ENCODE measurements around the gene KDM8. TPM values are rescaled to one million over a fixed set of nuclear protein-coding genes. Genes with fewer than 3 reads are reported as not detected.

Gene KDM8
- total RNA-seq, 1 experiment from 2014 or later = 3.7 TPM

DNA sequence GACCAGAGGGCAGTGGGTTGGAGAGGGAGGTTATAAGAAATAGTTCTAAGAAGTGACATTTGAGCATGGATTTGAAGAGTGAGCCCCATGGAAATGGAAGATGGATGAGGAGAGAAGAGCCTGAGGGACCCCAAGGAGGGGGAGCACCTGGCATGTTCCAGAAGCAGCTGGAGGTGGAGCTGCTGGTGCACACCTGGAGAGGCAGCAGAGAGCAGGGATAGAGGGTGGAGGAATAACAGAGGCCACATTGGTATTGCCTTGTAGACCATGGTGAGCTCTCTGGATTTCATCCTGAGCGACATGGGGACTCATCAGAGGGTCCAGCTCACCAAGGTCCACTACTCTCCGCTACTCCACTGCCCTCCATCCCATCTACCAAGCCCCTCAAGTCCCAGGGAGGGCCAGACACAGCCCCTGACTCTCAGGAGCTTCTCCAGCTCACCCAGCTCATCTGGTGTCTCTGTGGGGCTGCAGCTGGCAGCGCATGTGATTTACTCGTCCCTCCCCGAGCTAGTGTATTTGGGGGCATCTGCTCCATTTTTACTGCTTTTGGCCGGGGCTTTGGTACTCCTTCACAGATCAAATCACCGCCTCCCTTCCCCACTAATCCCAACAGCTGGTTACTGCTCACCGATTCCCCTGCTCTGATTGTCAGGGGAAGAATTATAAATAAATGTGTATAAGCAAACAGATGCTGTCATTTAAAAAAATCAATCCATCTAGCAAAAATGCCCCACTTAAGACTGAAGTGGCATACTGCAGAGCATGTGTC lies 22.1 kb upstream of the KDM8 start:
- Mint-ChIP-seq H3K27ac (ENCODE audit: low read depth, unreplicated experiment) (no peak overlapping the region), H3K4me3 (ENCODE audit: unreplicated experiment) (no peak overlapping the region)

DNA sequence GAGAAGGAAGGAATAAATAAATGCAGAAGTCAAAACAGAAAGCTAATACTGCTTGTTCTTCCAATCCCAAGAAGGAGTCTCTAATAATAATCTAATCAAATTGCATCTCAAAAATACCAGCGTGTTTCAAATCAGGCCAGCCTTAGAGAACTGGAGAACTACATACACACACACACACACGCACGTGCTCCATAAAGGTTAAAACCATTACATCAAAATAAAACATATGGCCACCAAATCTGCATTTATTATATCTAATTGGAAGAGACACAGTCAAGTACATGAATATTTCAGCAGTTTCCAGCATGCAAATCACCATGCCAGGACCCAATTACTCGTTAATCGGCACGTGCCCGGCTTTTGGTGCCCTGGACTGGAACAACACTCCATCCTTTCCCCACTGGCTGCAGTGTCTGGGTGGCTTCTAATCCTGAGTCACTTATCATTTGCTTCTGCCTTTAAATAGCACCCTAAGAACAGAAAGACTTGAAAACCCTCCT lies 20.4 kb upstream of the KDM8 start:
- no TSS peak for BruUV-seq (replicated peaks)

More for the DNA sequence above, 22.1 kb upstream of the KDM8 start:
- no peak for DNase-seq (ENCODE audit: unreplicated experiment)
- H3K27me3 Mint-ChIP-seq (ENCODE audit: insufficient read depth, unreplicated experiment) = peaks cover 21% of the 10 kb centered on the region
- no peaks in the 10 kb centered on the region for H3K4me1 Mint-ChIP-seq (ENCODE audit: insufficient read depth, unreplicated experiment)
- no peaks in the 10 kb centered on the region for H3K9me3 Mint-ChIP-seq (ENCODE audit: unreplicated experiment)
- peaks cover 6% of the 10 kb centered on the region for H3K36me3 Mint-ChIP-seq (ENCODE audit: insufficient read depth, unreplicated experiment)
- ChIA-PET POLR2A (no interaction called here), CTCF (interaction anchor here (0.5 to 1.1 kb wide), 7 partner anchors 9 to 1903 kb away, joined by 3 to 6 read pairs (median 3); no protein-coding TSS in a partner anchor)
- intact Hi-C loops (cut with micrococcal nuclease) = no loop called here
- BruUV-seq (replicated peaks) = no TSS peak
- TF ChIP-seq, protein P1, sequence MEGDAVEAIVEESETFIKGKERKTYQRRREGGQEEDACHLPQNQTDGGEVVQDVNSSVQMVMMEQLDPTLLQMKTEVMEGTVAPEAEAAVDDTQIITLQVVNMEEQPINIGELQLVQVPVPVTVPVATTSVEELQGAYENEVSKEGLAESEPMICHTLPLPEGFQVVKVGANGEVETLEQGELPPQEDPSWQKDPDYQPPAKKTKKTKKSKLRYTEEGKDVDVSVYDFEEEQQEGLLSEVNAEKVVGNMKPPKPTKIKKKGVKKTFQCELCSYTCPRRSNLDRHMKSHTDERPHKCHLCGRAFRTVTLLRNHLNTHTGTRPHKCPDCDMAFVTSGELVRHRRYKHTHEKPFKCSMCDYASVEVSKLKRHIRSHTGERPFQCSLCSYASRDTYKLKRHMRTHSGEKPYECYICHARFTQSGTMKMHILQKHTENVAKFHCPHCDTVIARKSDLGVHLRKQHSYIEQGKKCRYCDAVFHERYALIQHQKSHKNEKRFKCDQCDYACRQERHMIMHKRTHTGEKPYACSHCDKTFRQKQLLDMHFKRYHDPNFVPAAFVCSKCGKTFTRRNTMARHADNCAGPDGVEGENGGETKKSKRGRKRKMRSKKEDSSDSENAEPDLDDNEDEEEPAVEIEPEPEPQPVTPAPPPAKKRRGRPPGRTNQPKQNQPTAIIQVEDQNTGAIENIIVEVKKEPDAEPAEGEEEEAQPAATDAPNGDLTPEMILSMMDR (IDR thresholded peaks at IDR 0.05; ENCODE audit: unreplicated experiment) = no peak

DNA sequence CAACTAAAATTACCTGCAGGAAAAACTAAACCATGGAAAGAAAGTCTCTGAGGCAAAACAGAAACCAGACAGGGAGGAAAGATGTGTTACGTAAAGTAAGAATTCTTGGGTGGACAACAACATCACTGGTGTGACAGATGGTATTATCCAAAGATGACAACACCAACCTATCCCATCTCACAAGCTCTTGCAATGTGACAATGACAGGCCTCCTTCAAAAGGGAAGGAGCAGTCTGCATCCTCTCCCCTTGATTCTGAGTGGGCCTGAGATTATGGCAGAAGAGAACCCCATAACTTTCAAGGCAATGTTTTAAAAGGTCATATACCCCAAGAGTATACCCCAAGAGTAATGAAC lies 17.6 kb upstream of the KDM8 start:
- Mint-ChIP-seq H3K27me3 (ENCODE audit: insufficient read depth, unreplicated experiment) (peaks cover 28% of the 10 kb centered on the region), H3K4me1 (ENCODE audit: insufficient read depth, unreplicated experiment) (no peaks in the 10 kb centered on the region), H3K27ac (ENCODE audit: low read depth, unreplicated experiment) (no peak overlapping the region), H3K36me3 (ENCODE audit: insufficient read depth, unreplicated experiment) (no peaks in the 10 kb centered on the region), H3K4me3 (ENCODE audit: unreplicated experiment) (no peak overlapping the region), H3K9me3 (ENCODE audit: unreplicated experiment) (no peaks in the 10 kb centered on the region)
- intact Hi-C loops (cut with micrococcal nuclease) = no loop called here
- no TSS peak for BruUV-seq (replicated peaks)
- POLR2A ChIA-PET = interaction anchor here (0.6 kb wide), 1 partner anchor 42 kb away, joined by 3 read pairs; no protein-coding TSS in a partner anchor
- TF ChIP-seq, protein P1 (IDR thresholded peaks at IDR 0.05; ENCODE audit: unreplicated experiment) = no peak
- DNase-seq (ENCODE audit: unreplicated experiment) = no peak
- CTCF ChIA-PET = no interaction called here

More for the DNA sequence above, 20.4 kb upstream of the KDM8 start:
- DNase-seq (ENCODE audit: unreplicated experiment) = no peak
- ChIA-PET POLR2A (no interaction called here), CTCF (no interaction called here)
- no peak overlapping the region for H3K27ac Mint-ChIP-seq (ENCODE audit: low read depth, unreplicated experiment)
- TF ChIP-seq, protein P1 (IDR thresholded peaks at IDR 0.05; ENCODE audit: unreplicated experiment) = no peak
- intact Hi-C loops (cut with micrococcal nuclease) = no loop called here
- H3K9me3 Mint-ChIP-seq (ENCODE audit: unreplicated experiment) = no peaks in the 10 kb centered on the region
- H3K4me3 Mint-ChIP-seq (ENCODE audit: unreplicated experiment) = no peak overlapping the region
- peaks cover 32% of the 10 kb centered on the region for H3K27me3 Mint-ChIP-seq (ENCODE audit: insufficient read depth, unreplicated experiment)
- H3K36me3 Mint-ChIP-seq (ENCODE audit: insufficient read depth, unreplicated experiment) = no peaks in the 10 kb centered on the region
- no peaks in the 10 kb centered on the region for H3K4me1 Mint-ChIP-seq (ENCODE audit: insufficient read depth, unreplicated experiment)

DNA sequence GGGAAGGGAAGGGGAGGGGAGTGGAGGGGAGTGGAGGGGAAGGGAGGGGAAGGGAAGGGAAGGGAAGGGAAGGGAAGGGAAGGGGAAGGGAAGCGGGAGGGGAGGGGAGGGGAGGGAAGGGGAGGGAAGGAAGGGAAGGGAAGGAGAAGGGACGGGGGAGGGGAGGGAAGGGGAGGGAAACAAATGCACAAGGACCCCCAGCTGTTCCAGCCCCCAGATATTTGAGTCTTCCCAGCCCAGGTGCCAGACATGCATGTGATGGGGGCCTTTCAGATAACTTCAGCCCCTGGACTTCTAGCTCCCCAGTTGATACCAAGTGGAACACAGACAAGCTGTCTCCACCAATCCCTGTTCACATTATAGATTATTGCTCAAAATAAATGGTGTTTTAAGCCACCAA lies 14.7 kb upstream of the KDM8 start:
- ChIA-PET POLR2A (interaction anchor here (0.7 kb wide), 1 partner anchor 265 kb away, joined by 3 read pairs; no protein-coding TSS in a partner anchor), CTCF (interaction anchor here (0.6 kb wide), 2 partner anchors 9 to 1316 kb away, joined by 3 to 5 read pairs; no protein-coding TSS in a partner anchor)
- no peaks in the 10 kb centered on the region for H3K9me3 Mint-ChIP-seq (ENCODE audit: unreplicated experiment)
- H3K27ac Mint-ChIP-seq (ENCODE audit: low read depth, unreplicated experiment) = no peak overlapping the region
- no peaks in the 10 kb centered on the region for H3K4me1 Mint-ChIP-seq (ENCODE audit: insufficient read depth, unreplicated experiment)
- no peak overlapping the region for H3K4me3 Mint-ChIP-seq (ENCODE audit: unreplicated experiment)
- intact Hi-C loops (cut with micrococcal nuclease) = no loop called here
- BruUV-seq (replicated peaks) = no TSS peak
- peaks cover 11% of the 10 kb centered on the region for H3K27me3 Mint-ChIP-seq (ENCODE audit: insufficient read depth, unreplicated experiment)
- no peak for DNase-seq (ENCODE audit: unreplicated experiment)
- TF ChIP-seq, protein P1 (IDR thresholded peaks at IDR 0.05; ENCODE audit: unreplicated experiment) = no peak
- H3K36me3 Mint-ChIP-seq (ENCODE audit: insufficient read depth, unreplicated experiment) = peaks cover 7% of the 10 kb centered on the region
